HG03558 (cell line): ENCODE data around the gene ITPA.
"Not testable (repeated sequence)": the region's sequence is repeated elsewhere in the genome, so short reads cannot be mapped to it uniquely, and the experiment has no call there.

Experiments used
- ATAC-seq: cut with Tn5 transposase; IDR thresholded peaks from one replicate; pipeline ENCODE4 v1.9.1; 2021; ENCODE audit warnings: moderate number of reproducible peaks; ENCODE audit not compliant: unreplicated experiment; ENCODE audit errors: extremely low read depth

Gene ITPA

GRCh38 chr20:3195590-3196237 is 13.6 kb upstream of the ITPA start:
- no peak for ATAC-seq

GRCh38 chr20:3199206-3199605 is 10.1 kb upstream of the ITPA start:
- no peak for ATAC-seq

- ATAC-seq, result no peak
These were observed 9.1 kb upstream of the ITPA start for GRCh38 chr20:3199976-3200755.

- no peak for ATAC-seq
These were observed 6.4 kb upstream of the ITPA start for GRCh38 chr20:3202965-3203314.

- no peak for ATAC-seq
These were observed 5.8 kb upstream of the ITPA start for GRCh38 chr20:3203315-3204123.

- no peak for ATAC-seq
These were observed 5.0 kb upstream of the ITPA start, which contains the start of gene DDRGK1 for GRCh38 chr20:3204124-3204794. TSS of gene DDRGK1 (minus strand) at chr20:3204682. CDS start at chr20:3204627, 55 bp downstream.

GRCh38 chr20:3208786-3209256 is 477 bp upstream of the ITPA start:
- ATAC-seq, result no peak

GRCh38 chr20:3209946-3210317 is 634 bp downstream of the ITPA start:
- ATAC-seq, result no peak

- no peak for ATAC-seq
These were observed 1.0 kb downstream of the ITPA start for GRCh38 chr20:3210346-3210745.

GRCh38 chr20:3213226-3213625 is 3.9 kb downstream of the ITPA start:
- ATAC-seq, result no peak

GRCh38 chr20:3215359-3215917 is 6.1 kb downstream of the ITPA start:
- ATAC-seq, result not testable (repeated sequence)

- ATAC-seq, result no peak
These were observed 9.2 kb downstream of the ITPA start for GRCh38 chr20:3218307-3218988.

- ATAC-seq, result no peak
These were observed 12.3 kb downstream of the ITPA start for GRCh38 chr20:3221398-3222226.

- no peak for ATAC-seq
These were observed 13.6 kb downstream of the ITPA start for GRCh38 chr20:3222635-3223600.

GRCh38 chr20:3223651-3223993 is 14.3 kb downstream of the ITPA start:
- ATAC-seq, result no peak

GRCh38 chr20:3223994-3224680 is 14.8 kb downstream of the ITPA start:
- no peak for ATAC-seq
